ENCODE data around the gene AK9.

GRCh38 chr6:109453156-109453555 lies 237.8 kb downstream of the AK9 start:
- TF ChIP-seq CTCF (IDR thresholded peaks at IDR 0.05; ENCODE audit: low read length) = no peak
- TF ChIP-seq EZH2 (IDR thresholded peaks at IDR 0.05; ENCODE audit: borderline replicate concordance, low read length) = no peak
